CD8-positive, alpha-beta memory T cell (primary cell): ENCODE results near the gene DOCK1. TPM values are rescaled to one million over a fixed set of nuclear protein-coding genes. Genes with fewer than 3 reads are reported as not detected.

Experiments used
- CTCF ChIA-PET: fragments of 350-600 bp; sonication (Branson Sonifier 250); formaldehyde crosslinking; loops from one replicate; lab custom pipeline; 2021; ENCODE audit warnings: antibody characterized with exemption; lab: Charles Lee
- POLR2A ChIA-PET: fragments of 350-600 bp; sonication (Branson Sonifier 250); formaldehyde crosslinking; loops from one replicate; lab custom pipeline; 2021; ENCODE audit warnings: antibody characterized with exemption; lab: Charles Lee
- DNase-seq, 5 donors: peaks; one replicate each; pipeline versions ENCODE4 v3.0.0 to v3.0.0-alpha.2; 2020 to 2022; ENCODE audit warnings: mixed read lengths in 1 of 5
- H3K27ac ChIP-seq: one replicate; pipeline ENCODE4 v1.7.0; 2013; ENCODE audit warnings: low read depth, mild to moderate bottlenecking, low read length, moderate library complexity
- H3K27me3 ChIP-seq: 2 replicates; pipeline ENCODE4 v1.7.0; 2013; ENCODE audit warnings: low read length, mild to moderate bottlenecking; ENCODE audit not compliant: insufficient read depth, poor library complexity, severe bottlenecking
- H3K36me3 ChIP-seq: 2 replicates; pipeline ENCODE4 v1.7.0; 2013; ENCODE audit warnings: mild to moderate bottlenecking, low read length, moderate library complexity; ENCODE audit not compliant: insufficient read depth
- H3K4me1 ChIP-seq: 2 replicates; pipeline ENCODE4 v1.7.0; 2013; ENCODE audit warnings: mild to moderate bottlenecking, low read length, moderate library complexity; ENCODE audit not compliant: insufficient read depth
- H3K4me3 ChIP-seq: 2 replicates; pipeline ENCODE4 v1.7.0; 2013; ENCODE audit warnings: mild to moderate bottlenecking, low read length
- H3K9me3 ChIP-seq: 2 replicates; pipeline ENCODE4 v1.7.0; 2013; ENCODE audit warnings: mild to moderate bottlenecking, low read length
- H3K27ac Mint-ChIP-seq, 8 donors: one replicate each; pipeline ENCODE4 v1.8.0; 2020 to 2021; ENCODE audit warnings: mixed read lengths in 8 of 8, mild to moderate bottlenecking in 6 of 8, inconsistent platforms in 3 of 8, moderate library complexity in 3 of 8
- H3K27me3 Mint-ChIP-seq, 2 donors: one replicate each; pipeline ENCODE4 v1.8.0; 2020 to 2021; ENCODE audit warnings: mixed read lengths in 2 of 2, mild to moderate bottlenecking in 1 of 2, moderate library complexity in 1 of 2
- H3K36me3 Mint-ChIP-seq, 3 donors: one replicate each; pipeline ENCODE4 v1.8.0; 2020 to 2021; ENCODE audit warnings: mixed read lengths in 3 of 3, inconsistent platforms in 1 of 3, mild to moderate bottlenecking in 1 of 3
- H3K4me1 Mint-ChIP-seq, 3 donors: one replicate each; pipeline ENCODE4 v1.8.0; 2020 to 2021; ENCODE audit warnings: mixed read lengths in 3 of 3, inconsistent platforms in 1 of 3, mild to moderate bottlenecking in 1 of 3
- H3K4me3 Mint-ChIP-seq, 7 donors: one replicate each; pipeline ENCODE4 v1.8.0; 2020 to 2021; ENCODE audit warnings: mixed read lengths in 7 of 7, mild to moderate bottlenecking in 6 of 7, moderate library complexity in 4 of 7, inconsistent platforms in 2 of 7
- H3K9me3 Mint-ChIP-seq, 5 donors: one replicate each; pipeline ENCODE4 v1.8.0; 2020 to 2022; ENCODE audit warnings: mixed read lengths in 5 of 5, mild to moderate bottlenecking in 3 of 5, moderate library complexity in 2 of 5, inconsistent platforms in 1 of 5
- polyA plus RNA-seq: library from polyadenylated mRNA; unstranded; fragments of 300-500 nt; fragmentation: Illumina TruSeq; gene quantifications from one replicate; pipeline ENCODE4 v1.2.3, GENCODE V29; 2021
- total RNA-seq, 2 experiments: library from RNA; stranded (reverse); gene quantifications; one replicate each; pipeline ENCODE4 v1.2.3, GENCODE V29; 2021

The DOCK1 gene
- total and polyA plus RNA-seq, 3 experiments from 2014 or later: 0.16 to 0.18 TPM; not detected in 1

DNA sequence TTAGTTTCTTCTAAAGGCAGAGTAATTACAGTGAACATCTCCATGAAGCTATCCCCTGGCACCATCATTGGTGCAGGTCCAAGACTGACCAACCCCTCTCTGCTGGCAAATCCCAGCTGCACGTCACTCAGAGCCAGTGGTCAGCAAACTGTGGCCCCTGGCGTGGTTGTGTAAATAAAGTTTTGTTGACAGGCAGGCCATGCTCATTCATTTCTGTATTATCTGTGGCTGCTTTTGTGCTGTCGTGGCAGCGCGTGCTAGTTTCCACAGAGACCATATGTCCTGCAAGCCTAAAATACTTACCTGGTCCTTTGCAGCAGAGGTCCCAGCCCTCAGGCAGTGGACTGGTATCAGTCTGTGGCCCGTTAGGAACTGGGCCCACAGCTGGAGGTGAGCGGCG, 526.3 kb downstream of the DOCK1 start:
- no peaks in the 10 kb centered on the region for H3K9me3 ChIP-seq
- no peaks in the 10 kb centered on the region for H3K27me3 ChIP-seq
- POLR2A ChIA-PET: no interaction called here
- no peak overlapping the region for H3K4me3 ChIP-seq
- Mint-ChIP-seq H3K27me3 (no peaks in the 10 kb centered on the region), H3K9me3 (peaks cover 0 to 4% (median 0%) of the 10 kb centered on the region in 5 donors), H3K4me1 (peaks cover 0 to 4% (median 3%) of the 10 kb centered on the region in 3 donors), H3K36me3 (no peaks in the 10 kb centered on the region), H3K4me3 (no peak overlapping the region), H3K27ac (no peak overlapping the region)
- CTCF ChIA-PET: no interaction called here
- no peaks in the 10 kb centered on the region for H3K36me3 ChIP-seq
- no peak overlapping the region for H3K27ac ChIP-seq
- H3K4me1 ChIP-seq: no peaks in the 10 kb centered on the region
- DNase-seq: no peak

DNA sequence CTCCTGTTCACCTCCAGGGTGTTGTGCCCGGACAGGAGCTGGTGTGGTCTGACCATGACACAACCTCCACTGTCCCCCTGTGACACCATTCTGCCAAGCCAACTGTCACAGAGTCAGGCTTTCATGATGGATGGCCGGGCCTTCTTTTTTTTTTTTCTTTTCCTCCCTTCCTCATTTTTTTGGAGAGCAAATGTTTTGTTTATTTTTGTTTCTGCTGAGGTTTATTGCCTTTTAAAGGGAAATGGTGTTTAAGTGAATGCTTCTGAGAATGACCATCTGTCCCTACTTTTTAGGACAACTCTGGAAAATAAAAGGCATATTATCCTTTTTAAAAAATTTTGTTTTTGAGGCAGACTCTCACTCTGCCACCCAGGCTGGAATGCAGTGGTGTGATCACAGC, 528.8 kb downstream of the DOCK1 start:
- POLR2A ChIA-PET: no interaction called here
- CTCF ChIA-PET: no interaction called here
- Histone ChIP-seq H3K9me3 (no peaks in the 10 kb centered on the region), H3K27ac (no peak overlapping the region), H3K4me3 (no peak overlapping the region), H3K27me3 (no peaks in the 10 kb centered on the region), H3K4me1 (no peaks in the 10 kb centered on the region), H3K36me3 (no peaks in the 10 kb centered on the region)
- H3K27ac Mint-ChIP-seq: no peak overlapping the region
- no peaks in the 10 kb centered on the region for H3K36me3 Mint-ChIP-seq
- DNase-seq: no peak
- H3K27me3 Mint-ChIP-seq: no peaks in the 10 kb centered on the region
- H3K9me3 Mint-ChIP-seq: peaks cover 0 to 4% (median 0%) of the 10 kb centered on the region in 5 donors
- H3K4me3 Mint-ChIP-seq: no peak overlapping the region
- H3K4me1 Mint-ChIP-seq: peaks cover 0 to 4% (median 3%) of the 10 kb centered on the region in 3 donors

DNA sequence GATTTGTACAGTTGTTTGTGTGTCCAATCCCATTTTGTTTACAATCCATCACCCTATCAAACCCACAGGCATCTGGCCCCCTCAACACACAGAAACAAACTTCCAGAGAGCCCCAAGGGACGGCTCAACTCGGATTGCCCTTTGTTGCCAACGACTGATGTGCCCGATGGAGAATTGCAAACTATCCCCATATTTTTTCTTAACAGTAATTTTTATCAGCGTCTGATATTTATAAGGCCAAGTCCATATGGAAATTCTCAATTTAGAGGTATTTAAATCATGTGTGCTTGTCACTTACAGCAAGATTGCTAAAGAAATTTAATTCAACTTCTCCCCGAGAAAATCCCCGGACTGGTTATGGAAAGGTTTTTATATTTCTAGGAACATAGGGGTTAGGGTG, 530.0 kb downstream of the DOCK1 start:
- H3K27ac Mint-ChIP-seq: no peak overlapping the region
- H3K27me3 Mint-ChIP-seq: no peaks in the 10 kb centered on the region
- H3K4me1 Mint-ChIP-seq: peaks cover 0 to 4% (median 3%) of the 10 kb centered on the region in 3 donors
- DNase-seq: no peak
- H3K36me3 Mint-ChIP-seq: no peaks in the 10 kb centered on the region
- no peak overlapping the region for H3K27ac ChIP-seq
- ChIA-PET POLR2A (no interaction called here), CTCF (no interaction called here)
- no peaks in the 10 kb centered on the region for H3K36me3 ChIP-seq
- H3K4me3 ChIP-seq: no peak overlapping the region
- no peak overlapping the region for H3K4me3 Mint-ChIP-seq
- H3K9me3 ChIP-seq: no peaks in the 10 kb centered on the region
- no peaks in the 10 kb centered on the region for H3K4me1 ChIP-seq
- H3K27me3 ChIP-seq: no peaks in the 10 kb centered on the region
- peaks cover 0 to 4% (median 0%) of the 10 kb centered on the region in 5 donors for H3K9me3 Mint-ChIP-seq

DNA sequence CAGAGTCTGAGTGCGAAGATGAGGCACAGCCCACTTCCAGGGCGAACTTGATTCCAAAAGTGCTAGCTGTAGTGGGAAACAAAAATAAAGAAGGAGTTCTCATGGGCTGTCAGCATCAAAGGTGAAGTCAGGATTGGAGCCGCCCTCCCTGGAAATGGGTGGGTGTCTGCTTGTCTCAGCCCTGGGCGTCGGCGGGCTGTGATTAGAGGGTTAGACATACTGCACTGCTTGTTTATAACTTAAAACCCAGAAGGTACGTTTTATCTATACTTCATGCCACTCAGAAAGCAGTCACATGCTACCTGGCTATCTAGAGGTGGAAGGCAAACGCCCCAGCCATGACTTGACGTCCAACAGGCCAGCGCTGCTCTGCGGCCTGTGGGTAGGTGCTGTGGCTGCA, 535.1 kb downstream of the DOCK1 start:
- peaks cover 0 to 4% (median 0%) of the 10 kb centered on the region in 5 donors for H3K9me3 Mint-ChIP-seq
- H3K36me3 ChIP-seq: no peaks in the 10 kb centered on the region
- no peak overlapping the region for H3K4me3 Mint-ChIP-seq
- no peak overlapping the region for H3K4me3 ChIP-seq
- H3K27me3 ChIP-seq: no peaks in the 10 kb centered on the region
- CTCF ChIA-PET: no interaction called here
- POLR2A ChIA-PET: no interaction called here
- DNase-seq: no peak
- H3K27me3 Mint-ChIP-seq: no peaks in the 10 kb centered on the region
- H3K36me3 Mint-ChIP-seq: no peaks in the 10 kb centered on the region
- H3K4me1 Mint-ChIP-seq: no peaks in the 10 kb centered on the region
- no peak overlapping the region for H3K27ac Mint-ChIP-seq
- no peaks in the 10 kb centered on the region for H3K4me1 ChIP-seq
- no peaks in the 10 kb centered on the region for H3K9me3 ChIP-seq
- H3K27ac ChIP-seq: no peak overlapping the region

DNA sequence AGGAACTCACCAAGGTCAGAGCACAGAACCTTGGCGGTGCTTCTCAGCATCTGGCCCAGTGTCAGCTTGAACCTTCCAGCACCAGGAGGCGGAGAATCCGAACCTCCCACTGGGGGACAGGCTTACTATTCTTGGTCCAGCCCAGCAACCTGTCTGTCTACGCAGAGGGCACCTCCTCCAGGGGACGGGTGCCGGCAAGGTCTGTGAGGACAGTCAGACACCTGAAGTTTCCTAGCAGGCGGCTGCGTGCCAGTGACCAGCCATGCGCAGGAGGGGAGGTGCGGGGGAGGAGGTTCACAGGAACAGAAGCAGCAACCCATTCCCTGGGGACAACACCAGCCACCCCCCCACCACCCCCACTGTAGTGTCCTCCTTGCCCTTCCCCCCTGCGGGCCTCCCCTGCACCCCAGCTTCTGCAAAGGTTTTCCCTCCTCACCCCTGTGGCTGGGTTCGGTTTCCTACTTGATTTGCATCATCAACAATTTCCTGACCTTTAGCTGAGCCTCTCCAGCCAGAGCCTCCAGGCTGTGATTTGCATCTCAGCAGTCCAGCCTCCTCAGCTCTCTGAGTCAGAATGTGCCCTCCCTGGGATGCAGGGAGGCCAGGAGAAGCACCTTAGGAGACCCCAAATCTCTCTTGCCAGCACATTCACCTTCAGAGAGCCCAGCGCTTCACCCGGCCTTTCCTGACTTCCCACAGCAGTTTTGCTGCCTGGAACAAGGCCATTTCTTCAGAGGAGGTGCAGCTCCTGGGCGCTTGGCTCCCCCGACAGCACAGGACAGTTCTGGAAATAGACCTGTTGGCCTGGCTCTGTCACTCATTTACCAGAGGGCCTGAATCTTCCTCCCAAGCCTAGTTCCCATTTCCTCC, 536.4 kb downstream of the DOCK1 start:
- no peaks in the 10 kb centered on the region for H3K36me3 Mint-ChIP-seq
- no peaks in the 10 kb centered on the region for H3K4me1 Mint-ChIP-seq
- no peak for DNase-seq
- no peak overlapping the region for H3K27ac Mint-ChIP-seq
- POLR2A ChIA-PET: no interaction called here
- Histone ChIP-seq H3K27me3 (no peaks in the 10 kb centered on the region), H3K4me3 (no peak overlapping the region), H3K27ac (no peak overlapping the region), H3K36me3 (no peaks in the 10 kb centered on the region), H3K4me1 (no peaks in the 10 kb centered on the region), H3K9me3 (no peaks in the 10 kb centered on the region)
- H3K4me3 Mint-ChIP-seq: no peak overlapping the region
- H3K27me3 Mint-ChIP-seq: no peaks in the 10 kb centered on the region
- CTCF ChIA-PET: no interaction called here
- H3K9me3 Mint-ChIP-seq: peaks cover 0 to 4% (median 0%) of the 10 kb centered on the region in 5 donors

DNA sequence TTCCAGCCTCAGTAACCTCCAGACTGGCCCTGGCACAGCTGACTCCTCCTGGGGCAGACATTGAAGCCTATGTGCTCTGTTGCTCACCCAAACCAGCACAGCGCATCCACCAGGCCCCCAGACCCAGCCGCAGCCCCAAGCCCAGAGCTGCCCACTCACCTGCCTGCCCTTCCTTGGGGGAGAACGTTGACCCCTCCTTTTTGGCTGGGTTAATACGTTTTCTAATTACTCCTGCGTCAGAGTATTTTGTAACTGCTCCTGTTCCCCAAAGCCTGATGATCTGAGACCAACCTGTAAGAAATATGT, 536.9 kb downstream of the DOCK1 start:
- H3K27ac Mint-ChIP-seq: no peak overlapping the region
- no peaks in the 10 kb centered on the region for H3K27me3 Mint-ChIP-seq
- Histone ChIP-seq H3K4me3 (no peak overlapping the region), H3K36me3 (no peaks in the 10 kb centered on the region), H3K9me3 (no peaks in the 10 kb centered on the region), H3K27ac (no peak overlapping the region), H3K27me3 (no peaks in the 10 kb centered on the region), H3K4me1 (no peaks in the 10 kb centered on the region)
- H3K4me3 Mint-ChIP-seq: no peak overlapping the region
- no peaks in the 10 kb centered on the region for H3K36me3 Mint-ChIP-seq
- no peak for DNase-seq
- CTCF ChIA-PET: no interaction called here
- peaks cover 0 to 2% (median 0%) of the 10 kb centered on the region in 5 donors for H3K9me3 Mint-ChIP-seq
- no peaks in the 10 kb centered on the region for H3K4me1 Mint-ChIP-seq
- POLR2A ChIA-PET: no interaction called here

DNA sequence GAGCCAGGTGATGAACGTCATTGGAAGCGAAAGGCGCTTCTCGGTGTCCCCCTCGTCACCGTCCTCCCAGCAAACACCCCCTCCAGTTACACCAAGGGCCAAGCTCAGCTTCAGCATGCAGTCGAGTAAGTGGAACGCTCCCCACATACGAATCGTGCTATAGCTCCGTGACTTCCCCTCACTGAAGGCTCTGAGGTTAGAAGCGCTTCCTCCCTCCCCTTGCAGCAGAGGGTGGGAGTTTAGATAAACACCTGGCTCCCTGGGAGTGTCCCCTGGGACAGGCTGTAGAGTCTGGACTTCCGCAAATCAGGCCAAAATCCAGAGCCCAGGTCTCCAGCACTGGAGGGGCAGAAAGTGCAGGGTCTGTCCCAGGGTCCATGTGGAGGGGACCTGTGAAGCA, 538.9 kb downstream of the DOCK1 start:
- Histone ChIP-seq H3K27ac (no peak overlapping the region), H3K4me1 (no peaks in the 10 kb centered on the region), H3K4me3 (no peak overlapping the region), H3K27me3 (no peaks in the 10 kb centered on the region), H3K36me3 (no peaks in the 10 kb centered on the region), H3K9me3 (no peaks in the 10 kb centered on the region)
- no peak overlapping the region for H3K4me3 Mint-ChIP-seq
- no peaks in the 10 kb centered on the region for H3K27me3 Mint-ChIP-seq
- ChIA-PET POLR2A (no interaction called here), CTCF (no interaction called here)
- DNase-seq: no peak
- H3K9me3 Mint-ChIP-seq: peaks cover 0 to 2% (median 0%) of the 10 kb centered on the region in 5 donors
- H3K4me1 Mint-ChIP-seq: no peaks in the 10 kb centered on the region
- no peak overlapping the region for H3K27ac Mint-ChIP-seq
- no peaks in the 10 kb centered on the region for H3K36me3 Mint-ChIP-seq

DNA sequence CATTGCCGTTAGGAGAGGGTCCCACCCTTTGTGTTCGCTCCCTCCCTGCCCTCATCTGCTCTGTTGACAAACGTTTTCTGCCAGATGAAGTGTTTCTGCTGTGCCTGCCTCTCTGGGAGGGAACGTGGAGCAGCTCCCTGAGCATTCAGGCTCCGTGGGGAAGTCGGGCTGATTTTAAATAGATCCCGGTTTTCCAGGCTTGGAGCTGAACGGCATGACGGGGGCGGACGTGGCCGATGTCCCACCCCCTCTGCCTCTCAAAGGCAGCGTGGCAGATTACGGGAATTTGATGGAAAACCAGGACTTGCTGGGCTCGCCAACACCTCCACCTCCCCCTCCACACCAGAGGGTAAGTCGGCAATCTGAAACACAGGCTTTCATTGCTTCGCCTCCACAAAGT, 542.0 kb downstream of the DOCK1 start:
- Histone ChIP-seq H3K4me3 (no peak overlapping the region), H3K27ac (no peak overlapping the region), H3K9me3 (no peaks in the 10 kb centered on the region), H3K36me3 (no peaks in the 10 kb centered on the region), H3K27me3 (no peaks in the 10 kb centered on the region), H3K4me1 (no peaks in the 10 kb centered on the region)
- Mint-ChIP-seq H3K4me3 (no peak overlapping the region), H3K36me3 (no peaks in the 10 kb centered on the region), H3K27me3 (no peaks in the 10 kb centered on the region), H3K27ac (no peak overlapping the region), H3K4me1 (no peaks in the 10 kb centered on the region), H3K9me3 (no peaks in the 10 kb centered on the region)
- CTCF ChIA-PET: no interaction called here
- POLR2A ChIA-PET: no interaction called here
- DNase-seq: no peak
